ENCODE results near the gene OFD1. TPM values are rescaled to one million over a fixed set of nuclear protein-coding genes. Genes with fewer than 3 reads are reported as not detected.
A peak's percentile ranks its signal among the peaks of the same experiment; 100 is the strongest.

OFD1 gene
- total and polyA plus RNA-seq, 2 of the 8 experiments (the other 6 are each of a cell fraction or from before 2014, with no cell fraction given), result 8.0 to 23.4 TPM

GRCh38 chrX:13816643-13817627 lies 82.4 kb downstream of the OFD1 start, which contains the start of gene GPM6B:
GPM6B (minus strand) TSS chrX:13817093; CDS start chrX:13816904, 189 bp downstream.
- H3K23ac ChIP-seq (ENCODE audit: insufficient read length), result no peak within 1 kb of the TSS
- peak within 1 kb of the TSS; percentile 27 to 36 for H3K4me2 ChIP-seq (ENCODE audit: insufficient read depth in 1 of 2, low read depth in 2 of 2, low read length in 2 of 2)
- no peak for TF ChIP-seq RXRA (IDR thresholded peaks at IDR 0.05; ENCODE audit: insufficient read depth, low read depth, low read length)
- TF ChIP-seq USF2 (IDR thresholded peaks at IDR 0.05; ENCODE audit: low read length), result no peak
- H3K79me2 ChIP-seq (ENCODE audit: control insufficient read depth in 1 of 2, insufficient read depth in 2 of 2, low read length in 2 of 2), result peaks cover 0 to 29% of the 10 kb centered on the region in 2 experiments; a peak in 2 of 4 replicates
- H3K18ac ChIP-seq (ENCODE audit: extremely low read depth, low read length), result no peak within 1 kb of the TSS; the same call in 1 of the 2 replicates
- H4K20me1 ChIP-seq (replicated peaks in 1 of 2; ENCODE audit: control insufficient read depth in 1 of 2, insufficient read depth in 2 of 2, low read length in 2 of 2), result no peaks in the 10 kb centered on the region
- H3K36me3 ChIP-seq (ENCODE audit: control insufficient read depth in 2 of 4, insufficient read depth in 4 of 4, low read length in 3 of 4), result no peaks in the 10 kb centered on the region
- H3K56ac ChIP-seq (replicated peaks; ENCODE audit: insufficient read length, low read depth, low read length), result no peak within 1 kb of the TSS
- peak within 1 kb of the TSS; percentile 45; the same call in 1 of the 2 replicates for H3K27ac ChIP-seq (ENCODE audit: low read depth, low read length)
- FAIRE-seq, result peak; percentile 68
- H2BK5ac ChIP-seq (ENCODE audit: low read depth, low read length), result no peak within 1 kb of the TSS
- no peak within 1 kb of the TSS for H4K8ac ChIP-seq (ENCODE audit: extremely low read depth, insufficient read depth, low read length)
- no peaks in the 10 kb centered on the region for H3K23me2 ChIP-seq (ENCODE audit: low read depth, low read length)
- H3K4me1 ChIP-seq (replicated peaks in 1 of 4; ENCODE audit: control insufficient read depth in 3 of 4, insufficient read depth in 4 of 4, low read length in 3 of 4), result peaks cover 0 to 3% (median 0%) of the 10 kb centered on the region in 4 experiments; a peak in 3 of 7 replicates
- H4K5ac ChIP-seq (ENCODE audit: insufficient read length, low read depth, low read length), result peak within 1 kb of the TSS; percentile 36
- no peaks in the 10 kb centered on the region for H3K79me1 ChIP-seq (ENCODE audit: low read depth, low read length)
- H4K91ac ChIP-seq (replicated peaks; ENCODE audit: insufficient read length, low read length), result no peak within 1 kb of the TSS
- 30% methylated on average over 12 of the region's 19 CpGs; no CpG with 5 or more reads in 1 of the 2 experiments for WGBS, 2 experiments (ENCODE audit: extremely low coverage in 1 of 2, insufficient coverage in 1 of 2, insufficient read length in 1 of 2, insufficient replicate concordance in 2 of 2, low coverage in 1 of 2, low lambda C conversion rate in 2 of 2, missing lambda C conversion rate in 1 of 2)
- 0 out of 7 replicates have a peak within 1 kb of the TSS, but pooled peaks of 1 of the 4 experiments have one; percentile 22 for H3K9ac ChIP-seq (replicated peaks in 1 of 4; ENCODE audit: extremely low read depth in 1 of 4, low read depth in 3 of 4, low read length in 3 of 4)
- H3K9me3 ChIP-seq (ENCODE audit: insufficient read depth in 2 of 2, low read depth in 1 of 2, low read length in 1 of 2), result no peaks in the 10 kb centered on the region
- DNase-seq (ENCODE audit: low read depth in 1 of 2, low spot score in 2 of 2), result peak in 1 of 2 experiments; percentile 46
- H2BK15ac ChIP-seq (ENCODE audit: low read length), result no peak within 1 kb of the TSS
- no peaks in the 10 kb centered on the region for H3K27me3 ChIP-seq (replicated peaks in 1 of 4; ENCODE audit: control insufficient read depth in 3 of 4, extremely low read depth in 1 of 4, insufficient read depth in 3 of 4, low read length in 3 of 4)
- peak within 1 kb of the TSS in 2 of 4 experiments; percentile 8 to 44; a peak in 4 of 8 replicates for H3K4me3 ChIP-seq (ENCODE audit: extremely low read depth in 1 of 4, insufficient read depth in 2 of 4, low read depth in 3 of 4, low read length in 4 of 4)
- H2BK12ac ChIP-seq (ENCODE audit: low read depth, low read length), result no peak within 1 kb of the TSS
- H2AFZ ChIP-seq (ENCODE audit: low read length), result no peak within 1 kb of the TSS
- ChIA-PET CTCF (ENCODE audit: partially characterized antibody) (no interaction called here), POLR2A (ENCODE audit: partially characterized antibody) (interaction anchor here (1.4 kb wide), 1 partner anchor 22 kb away, joined by 4 read pairs; no protein-coding TSS in a partner anchor)
- H2AK5ac ChIP-seq (ENCODE audit: low read depth, low read length), result no peak within 1 kb of the TSS
- no peak within 1 kb of the TSS for H2BK20ac ChIP-seq (ENCODE audit: low read length)
- H3K4ac ChIP-seq (replicated peaks; ENCODE audit: insufficient read length, low read depth, low read length), result no peak within 1 kb of the TSS
- H2BK120ac ChIP-seq (replicated peaks; ENCODE audit: low read depth, low read length), result no peak within 1 kb of the TSS
- H3K14ac ChIP-seq (ENCODE audit: insufficient read length), result no peak within 1 kb of the TSS

Measured in H1 (cell line).